ENCODE data around the gene ABCC12.
A peak's percentile ranks its signal among the peaks of the same experiment; 100 is the strongest.

The ABCC12 gene

GRCh38 chr16:48165961-48166578, 10.3 kb upstream of the ABCC12 start:
- DNase-seq, result no peak

GRCh38 chr16:48164907-48165715, 9.3 kb upstream of the ABCC12 start:
- peak; percentile 79 for DNase-seq

GRCh38 chr16:48162839-48163410, 7.1 kb upstream of the ABCC12 start:
- no peak for DNase-seq

- no peak for DNase-seq
Observed at GRCh38 chr16:48161906-48162305, 6.1 kb upstream of the ABCC12 start.

- no peak for DNase-seq
Observed at GRCh38 chr16:48160575-48160974, 4.8 kb upstream of the ABCC12 start.

- peak; percentile 16 for DNase-seq
Observed at GRCh38 chr16:48158296-48158695, 2.5 kb upstream of the ABCC12 start.

GRCh38 chr16:48157794-48158193, 2.0 kb upstream of the ABCC12 start:
- no peak for DNase-seq

GRCh38 chr16:48157302-48157701, 1.5 kb upstream of the ABCC12 start:
- DNase-seq, result no peak

GRCh38 chr16:48156790-48157209, 1.0 kb upstream of the ABCC12 start:
- peak; percentile 86 for DNase-seq

- no peak for DNase-seq
Observed at GRCh38 chr16:48153774-48154173, 2.0 kb downstream of the ABCC12 start.

- DNase-seq, result no peak
Observed at GRCh38 chr16:48152226-48152625, 3.6 kb downstream of the ABCC12 start.

- no peak for DNase-seq
Observed at GRCh38 chr16:48150707-48151106, 5.1 kb downstream of the ABCC12 start.

GRCh38 chr16:48146710-48147109, 9.1 kb downstream of the ABCC12 start:
- DNase-seq, result no peak

- no peak for DNase-seq
Observed at GRCh38 chr16:48146131-48146530, 9.7 kb downstream of the ABCC12 start.

- DNase-seq, result no peak
Observed at GRCh38 chr16:48143812-48144368, 11.9 kb downstream of the ABCC12 start.

GRCh38 chr16:48140821-48141220, 15.0 kb downstream of the ABCC12 start:
- no peak for DNase-seq

- DNase-seq, result no peak
Observed at GRCh38 chr16:48139517-48139916, 16.3 kb downstream of the ABCC12 start.

GRCh38 chr16:48138543-48138942, 17.2 kb downstream of the ABCC12 start:
- no peak for DNase-seq

- no peak for DNase-seq
Observed at GRCh38 chr16:48137822-48138221, 18.0 kb downstream of the ABCC12 start.

GRCh38 chr16:48136547-48137360, 19.0 kb downstream of the ABCC12 start:
- DNase-seq, result no peak

GRCh38 chr16:48133455-48134211, 22.2 kb downstream of the ABCC12 start:
- DNase-seq, result no peak

GRCh38 chr16:48132696-48133095, 23.1 kb downstream of the ABCC12 start:
- no peak for DNase-seq

All from DMS53 (cell line).